ENCODE measurements around the gene GMDS.

Gene GMDS

DNA sequence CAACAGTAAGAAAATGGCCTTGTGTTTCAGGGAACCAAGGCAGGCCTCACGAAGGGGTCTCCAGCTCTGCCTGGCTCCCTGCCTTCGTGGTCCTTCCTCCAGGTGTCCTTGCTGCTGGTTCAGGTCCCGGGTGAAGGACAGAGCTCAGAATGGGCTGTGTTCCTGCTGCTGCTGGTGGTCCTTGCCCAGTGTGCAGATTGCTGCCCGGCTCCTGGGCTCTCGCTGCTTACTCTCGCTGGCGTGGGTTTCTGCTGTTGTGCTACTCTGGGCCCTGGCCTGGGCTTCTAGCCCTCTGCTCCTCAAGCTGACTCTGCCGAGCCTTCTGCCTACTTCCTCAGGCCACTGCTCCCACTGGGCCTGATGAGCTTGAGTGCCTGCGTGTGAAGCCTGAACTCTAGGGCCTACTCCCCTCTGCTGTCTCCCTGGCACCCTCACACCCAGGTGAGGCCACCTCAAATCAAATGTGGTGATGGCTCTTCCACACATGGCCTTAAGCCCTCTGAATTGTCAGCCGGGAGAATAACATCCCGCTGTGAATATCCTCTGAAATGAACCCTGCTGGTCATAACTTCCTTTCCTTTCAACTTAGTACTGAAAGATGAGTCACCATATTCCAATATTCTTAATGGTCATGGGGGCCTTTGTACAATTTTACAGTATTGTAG lies 464.1 kb downstream of the GMDS start:
- Histone ChIP-seq H3K27me3 (ENCODE audit: insufficient read depth, low read length, poor library complexity) (no peaks in the 10 kb centered on the region), H3K9ac (ENCODE audit: low read depth, low read length) (no peak overlapping the region), H3K9me3 (ENCODE audit: insufficient read depth, low read length, severe bottlenecking) (no peaks in the 10 kb centered on the region), H3K4me2 (ENCODE audit: insufficient read depth, low read length) (no peak overlapping the region), H3K4me1 (ENCODE audit: insufficient read depth, low read length) (no peaks in the 10 kb centered on the region), H3K27ac (ENCODE audit: low read length) (no peak overlapping the region), H3K36me3 (ENCODE audit: insufficient read depth, low read length) (no peaks in the 10 kb centered on the region), H4K20me1 (ENCODE audit: insufficient read depth, low read length) (no peaks in the 10 kb centered on the region; the same call in 1 of the 2 replicates), H3K79me2 (ENCODE audit: insufficient read depth, low read length) (no peaks in the 10 kb centered on the region), H2AFZ (ENCODE audit: low read depth, low read length) (no peak overlapping the region), H3K4me3 (ENCODE audit: low read depth in 1 of 2, low read length in 2 of 2) (no peak overlapping the region)
- TF ChIP-seq EZH2 (IDR thresholded peaks at IDR 0.05; ENCODE audit: borderline replicate concordance, low read depth, low read length, severe bottlenecking), result no peak
- TF ChIP-seq CTCF (IDR thresholded peaks at IDR 0.05; ENCODE audit: borderline replicate concordance, extremely low read depth, low read length, poor library complexity, severe bottlenecking), result no peak
- ATAC-seq (ENCODE audit: insufficient read depth, low read depth) (no peak), DNase-seq (no peak)

GRCh38 chr6:1780251-1780867 lies 465.0 kb downstream of the GMDS start:
- no peaks in the 10 kb centered on the region for H3K4me1 ChIP-seq (ENCODE audit: insufficient read depth, low read length)
- H3K79me2 ChIP-seq (ENCODE audit: insufficient read depth, low read length), result no peaks in the 10 kb centered on the region
- H3K9ac ChIP-seq (ENCODE audit: low read depth, low read length), result no peak overlapping the region
- no peaks in the 10 kb centered on the region for H3K9me3 ChIP-seq (ENCODE audit: insufficient read depth, low read length, severe bottlenecking)
- H3K27ac ChIP-seq (ENCODE audit: low read length), result no peak overlapping the region
- DNase-seq, result no peak
- no peak for TF ChIP-seq CTCF (IDR thresholded peaks at IDR 0.05; ENCODE audit: borderline replicate concordance, extremely low read depth, low read length, poor library complexity, severe bottlenecking)
- no peak for TF ChIP-seq EZH2 (IDR thresholded peaks at IDR 0.05; ENCODE audit: borderline replicate concordance, low read depth, low read length, severe bottlenecking)
- no peak overlapping the region for H2AFZ ChIP-seq (ENCODE audit: low read depth, low read length)
- H3K4me2 ChIP-seq (ENCODE audit: insufficient read depth, low read length), result no peak overlapping the region
- no peak for ATAC-seq (ENCODE audit: insufficient read depth, low read depth)
- H3K4me3 ChIP-seq (ENCODE audit: low read depth in 1 of 2, low read length in 2 of 2), result no peak overlapping the region
- no peaks in the 10 kb centered on the region for H3K36me3 ChIP-seq (ENCODE audit: insufficient read depth, low read length)
- no peaks in the 10 kb centered on the region for H3K27me3 ChIP-seq (ENCODE audit: insufficient read depth, low read length, poor library complexity)
- no peaks in the 10 kb centered on the region; the same call in 1 of the 2 replicates for H4K20me1 ChIP-seq (ENCODE audit: insufficient read depth, low read length)

DNA sequence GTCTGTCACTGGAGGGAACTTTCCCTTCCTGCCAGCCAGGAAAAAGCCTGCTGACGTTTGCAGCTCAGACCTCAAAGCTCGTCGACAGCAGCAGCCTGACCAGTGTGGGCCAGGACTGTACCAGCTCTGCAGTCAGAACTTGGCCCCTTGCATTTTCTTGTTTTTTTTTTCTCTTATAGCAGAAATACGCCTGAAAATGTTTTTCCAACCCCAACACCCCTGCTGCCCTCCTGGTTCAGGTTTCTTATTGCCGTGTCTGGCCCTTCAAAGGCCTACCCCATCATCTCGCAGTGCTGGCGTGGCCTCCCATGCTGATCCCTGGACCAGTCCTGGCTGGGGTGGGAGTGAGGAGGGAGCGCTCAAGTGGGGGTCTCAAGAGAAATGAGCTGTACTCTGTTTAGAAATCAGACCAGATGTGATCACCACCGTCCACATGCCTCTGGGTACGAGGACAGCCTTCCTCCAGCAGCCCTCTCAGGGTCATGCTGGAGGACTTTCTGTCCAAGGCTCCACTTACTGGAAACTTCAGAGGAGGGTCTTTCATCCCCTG lies 466.6 kb downstream of the GMDS start:
- Histone ChIP-seq H3K79me2 (ENCODE audit: insufficient read depth, low read length) (no peaks in the 10 kb centered on the region), H3K9ac (ENCODE audit: low read depth, low read length) (no peak overlapping the region), H2AFZ (ENCODE audit: low read depth, low read length) (no peak overlapping the region), H3K27me3 (ENCODE audit: insufficient read depth, low read length, poor library complexity) (no peaks in the 10 kb centered on the region), H3K27ac (ENCODE audit: low read length) (no peak overlapping the region), H3K36me3 (ENCODE audit: insufficient read depth, low read length) (no peaks in the 10 kb centered on the region), H3K4me2 (ENCODE audit: insufficient read depth, low read length) (no peak overlapping the region), H4K20me1 (ENCODE audit: insufficient read depth, low read length) (no peaks in the 10 kb centered on the region; the same call in 1 of the 2 replicates), H3K4me3 (ENCODE audit: low read depth in 1 of 2, low read length in 2 of 2) (no peak overlapping the region), H3K4me1 (ENCODE audit: insufficient read depth, low read length) (no peaks in the 10 kb centered on the region), H3K9me3 (ENCODE audit: insufficient read depth, low read length, severe bottlenecking) (no peaks in the 10 kb centered on the region)
- TF ChIP-seq CTCF (IDR thresholded peaks at IDR 0.05; ENCODE audit: borderline replicate concordance, extremely low read depth, low read length, poor library complexity, severe bottlenecking) (no peak), EZH2 (IDR thresholded peaks at IDR 0.05; ENCODE audit: borderline replicate concordance, low read depth, low read length, severe bottlenecking) (no peak)
- no peak for ATAC-seq (ENCODE audit: insufficient read depth, low read depth)
- DNase-seq, result no peak

All from DND-41 (cell line).